Mesothelial cell of epicardium (in vitro differentiated cells): Measurements from ENCODE around the gene PDGFD. TPM values are rescaled to one million over a fixed set of nuclear protein-coding genes. Genes with fewer than 3 reads are reported as not detected.

Experiments
- DNase-seq, 2 experiments: peaks; one replicate each; pipeline ENCODE4 v3.0.0; 2021; ENCODE audit warnings: low spot score in 2 of 2; ENCODE audit not compliant: unreplicated experiment in 2 of 2
- H3K27ac Mint-ChIP-seq: 2 replicates; pipeline ENCODE4 v1.8.0; 2021; ENCODE audit warnings: mixed read lengths
- H3K27me3 Mint-ChIP-seq: 2 replicates; pipeline ENCODE4 v1.8.0; 2021; ENCODE audit warnings: low read depth, mixed read lengths
- H3K36me3 Mint-ChIP-seq: 2 replicates; pipeline ENCODE4 v1.8.0; 2021; ENCODE audit warnings: mixed read lengths
- H3K4me1 Mint-ChIP-seq: 2 replicates; pipeline ENCODE4 v1.8.0; 2021; ENCODE audit warnings: mixed read lengths
- H3K4me3 Mint-ChIP-seq: 2 replicates; pipeline ENCODE4 v1.8.0; 2021; ENCODE audit warnings: mild to moderate bottlenecking, moderate library complexity, mixed read lengths
- H3K9me3 Mint-ChIP-seq: 2 replicates; pipeline ENCODE4 v1.8.0; 2021; ENCODE audit warnings: mixed read lengths
- total RNA-seq: library from RNA; stranded (reverse); gene quantifications from 3 replicates; pipeline ENCODE4 v1.2.1, GENCODE V29; 2021
- TF ChIP-seq, protein P1 (sequence below): fragments of 200-600 bp; sonication (generic); IDR thresholded peaks from one replicate; pipeline ENCODE4 v1.5.0; 2021; ENCODE audit warnings: antibody characterized with exemption; ENCODE audit not compliant: unreplicated experiment

Gene PDGFD
- total RNA-seq, 1 donor from 2014 or later, result 29.1 TPM

DNA sequence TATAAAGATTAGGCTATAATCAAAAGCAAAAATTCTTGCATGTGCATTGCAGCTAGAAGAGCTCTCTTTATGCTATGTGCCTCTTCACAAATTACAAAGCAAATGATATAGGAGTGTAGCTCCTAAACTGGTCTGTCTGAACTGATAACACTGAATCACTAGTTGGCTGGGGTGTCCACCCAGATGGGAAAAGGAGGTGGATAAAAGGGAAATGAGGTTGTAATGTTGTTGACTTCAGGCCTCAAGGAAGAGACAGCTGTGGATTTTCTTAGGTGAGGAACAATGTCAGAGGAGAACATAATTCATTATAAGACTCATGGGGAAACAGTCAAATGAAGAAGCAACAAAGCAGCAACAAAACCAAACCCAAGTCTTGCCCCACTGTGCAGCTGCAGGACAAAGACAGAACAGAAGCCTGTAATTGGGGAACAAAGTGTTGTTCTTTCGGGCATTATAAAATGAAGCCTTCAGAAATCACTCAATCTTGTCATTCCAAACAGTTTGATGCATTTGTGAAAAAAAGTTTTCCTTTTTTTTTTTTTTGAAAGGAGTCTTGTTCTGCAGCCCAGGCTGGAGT lies 257.6 kb downstream of the PDGFD start:
- no peak overlapping the region for H3K4me3 Mint-ChIP-seq
- no peak for DNase-seq
- no peaks in the 10 kb centered on the region for H3K9me3 Mint-ChIP-seq
- H3K36me3 Mint-ChIP-seq, result peaks cover 5% of the 10 kb centered on the region
- TF ChIP-seq, protein P1, sequence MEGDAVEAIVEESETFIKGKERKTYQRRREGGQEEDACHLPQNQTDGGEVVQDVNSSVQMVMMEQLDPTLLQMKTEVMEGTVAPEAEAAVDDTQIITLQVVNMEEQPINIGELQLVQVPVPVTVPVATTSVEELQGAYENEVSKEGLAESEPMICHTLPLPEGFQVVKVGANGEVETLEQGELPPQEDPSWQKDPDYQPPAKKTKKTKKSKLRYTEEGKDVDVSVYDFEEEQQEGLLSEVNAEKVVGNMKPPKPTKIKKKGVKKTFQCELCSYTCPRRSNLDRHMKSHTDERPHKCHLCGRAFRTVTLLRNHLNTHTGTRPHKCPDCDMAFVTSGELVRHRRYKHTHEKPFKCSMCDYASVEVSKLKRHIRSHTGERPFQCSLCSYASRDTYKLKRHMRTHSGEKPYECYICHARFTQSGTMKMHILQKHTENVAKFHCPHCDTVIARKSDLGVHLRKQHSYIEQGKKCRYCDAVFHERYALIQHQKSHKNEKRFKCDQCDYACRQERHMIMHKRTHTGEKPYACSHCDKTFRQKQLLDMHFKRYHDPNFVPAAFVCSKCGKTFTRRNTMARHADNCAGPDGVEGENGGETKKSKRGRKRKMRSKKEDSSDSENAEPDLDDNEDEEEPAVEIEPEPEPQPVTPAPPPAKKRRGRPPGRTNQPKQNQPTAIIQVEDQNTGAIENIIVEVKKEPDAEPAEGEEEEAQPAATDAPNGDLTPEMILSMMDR, result no peak
- H3K4me1 Mint-ChIP-seq, result peaks cover 19% of the 10 kb centered on the region
- H3K27me3 Mint-ChIP-seq, result no peaks in the 10 kb centered on the region
- no peak overlapping the region for H3K27ac Mint-ChIP-seq

DNA sequence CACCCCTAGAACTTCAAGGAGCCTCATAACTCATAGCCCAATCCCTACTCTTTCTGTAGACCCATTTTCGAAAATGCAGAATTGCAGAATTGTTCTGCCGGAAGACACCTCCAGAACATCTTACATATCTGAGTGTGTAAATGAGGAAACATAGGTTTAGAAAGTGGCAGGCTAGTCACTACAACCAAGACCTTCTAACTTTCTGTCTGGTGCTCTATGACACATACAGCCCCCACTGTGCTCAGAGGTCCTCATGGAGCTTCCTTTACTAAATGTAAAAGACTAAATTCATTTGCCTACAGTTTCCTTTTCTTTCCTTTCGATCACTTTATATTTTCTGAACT lies 259.7 kb downstream of the PDGFD start:
- TF ChIP-seq, protein P1, result no peak
- Mint-ChIP-seq H3K27ac (no peak overlapping the region), H3K4me3 (no peak overlapping the region), H3K4me1 (peaks cover 19% of the 10 kb centered on the region), H3K36me3 (peaks cover 2% of the 10 kb centered on the region), H3K9me3 (no peaks in the 10 kb centered on the region), H3K27me3 (no peaks in the 10 kb centered on the region)
- no peak for DNase-seq

DNA sequence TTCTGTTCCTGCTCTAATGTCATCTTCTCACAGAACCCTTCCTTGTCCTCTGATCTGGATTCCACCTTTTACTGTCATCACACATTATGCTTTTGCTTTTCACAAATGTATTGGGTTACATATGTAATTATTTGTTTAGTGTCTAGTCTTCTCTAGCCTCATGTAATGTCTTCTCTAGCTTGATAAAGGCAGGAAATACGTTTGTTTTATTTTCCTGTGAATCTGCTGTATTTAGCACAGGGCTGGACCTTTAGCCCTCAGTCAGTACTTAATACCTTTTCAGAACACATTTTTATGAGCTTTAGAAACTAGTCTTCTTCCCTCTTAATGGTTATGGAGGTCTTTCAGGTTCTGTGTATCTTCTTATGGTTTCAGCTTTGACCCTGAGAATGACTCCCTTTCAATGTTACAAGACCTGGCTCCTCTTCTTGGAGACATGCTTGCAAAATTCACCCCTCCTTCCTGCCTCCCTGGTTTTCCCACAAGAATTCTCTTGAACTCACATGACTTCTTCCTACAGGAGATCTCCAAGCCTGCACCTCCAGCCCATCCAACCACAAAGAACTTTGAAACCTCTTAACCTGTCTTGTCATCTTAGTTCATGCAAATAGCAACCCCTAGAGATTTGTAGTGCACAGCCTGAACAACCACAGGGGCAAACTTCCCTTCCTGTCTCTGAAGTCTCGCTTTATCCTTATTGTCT lies 260.2 kb downstream of the PDGFD start:
- Mint-ChIP-seq H3K27ac (no peak overlapping the region), H3K4me1 (peaks cover 19% of the 10 kb centered on the region), H3K36me3 (peaks cover 2% of the 10 kb centered on the region), H3K4me3 (no peak overlapping the region), H3K27me3 (no peaks in the 10 kb centered on the region), H3K9me3 (no peaks in the 10 kb centered on the region)
- DNase-seq, result no peak
- TF ChIP-seq, protein P1, result no peak

DNA sequence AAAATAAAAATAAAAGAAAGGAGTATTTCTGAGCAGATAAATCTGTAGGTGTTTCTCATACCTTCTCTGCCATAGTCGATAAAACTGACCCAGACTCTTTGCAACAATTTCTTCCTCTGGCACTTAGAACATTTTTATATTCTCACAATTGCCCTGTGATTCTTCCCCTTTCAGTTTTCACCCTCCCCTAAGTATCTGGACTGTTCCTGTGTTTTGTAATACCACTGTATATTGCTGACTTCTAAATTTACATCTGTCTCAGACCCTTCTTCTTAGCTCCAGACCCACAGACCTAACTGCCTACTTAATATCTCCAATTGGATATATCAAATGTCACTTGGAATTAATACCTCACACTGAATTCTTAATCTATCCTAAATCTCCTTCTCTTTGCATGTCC lies 261.0 kb downstream of the PDGFD start:
- peaks cover 2% of the 10 kb centered on the region for H3K36me3 Mint-ChIP-seq
- no peaks in the 10 kb centered on the region for H3K27me3 Mint-ChIP-seq
- H3K9me3 Mint-ChIP-seq, result no peaks in the 10 kb centered on the region
- H3K4me1 Mint-ChIP-seq, result peaks cover 18% of the 10 kb centered on the region
- H3K4me3 Mint-ChIP-seq, result no peak overlapping the region
- DNase-seq, result no peak
- TF ChIP-seq, protein P1, result no peak
- no peak overlapping the region for H3K27ac Mint-ChIP-seq

DNA sequence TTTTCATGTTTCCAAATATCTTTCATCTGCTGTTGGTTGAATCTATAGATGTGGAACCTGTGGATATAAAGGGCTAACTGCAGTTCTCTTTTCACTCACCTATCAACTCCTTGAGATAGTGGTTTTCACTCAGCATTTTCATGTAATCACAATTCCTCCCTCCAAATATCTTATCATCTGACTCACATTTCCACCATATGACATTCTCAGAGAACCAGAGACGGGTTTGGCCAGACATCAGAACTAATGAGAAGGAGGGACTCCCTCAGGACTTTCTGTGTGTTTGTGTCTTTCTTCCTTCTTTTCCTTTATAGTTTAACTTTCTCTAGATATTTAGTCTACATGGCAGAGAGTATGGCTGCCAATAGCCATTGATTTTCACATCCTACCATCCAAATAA lies 262.3 kb downstream of the PDGFD start:
- H3K36me3 Mint-ChIP-seq, result peaks cover 2% of the 10 kb centered on the region
- H3K27ac Mint-ChIP-seq, result no peak overlapping the region
- no peak overlapping the region for H3K4me3 Mint-ChIP-seq
- peaks cover 12% of the 10 kb centered on the region for H3K4me1 Mint-ChIP-seq
- TF ChIP-seq, protein P1, result no peak
- no peaks in the 10 kb centered on the region for H3K9me3 Mint-ChIP-seq
- no peaks in the 10 kb centered on the region for H3K27me3 Mint-ChIP-seq
- DNase-seq, result no peak
